ENCODE measurements around the gene RGS11.
"Not testable (repeated sequence)": the region's sequence is repeated elsewhere in the genome, so short reads cannot be mapped to it uniquely, and the experiment has no call there.

The RGS11 gene

DNA sequence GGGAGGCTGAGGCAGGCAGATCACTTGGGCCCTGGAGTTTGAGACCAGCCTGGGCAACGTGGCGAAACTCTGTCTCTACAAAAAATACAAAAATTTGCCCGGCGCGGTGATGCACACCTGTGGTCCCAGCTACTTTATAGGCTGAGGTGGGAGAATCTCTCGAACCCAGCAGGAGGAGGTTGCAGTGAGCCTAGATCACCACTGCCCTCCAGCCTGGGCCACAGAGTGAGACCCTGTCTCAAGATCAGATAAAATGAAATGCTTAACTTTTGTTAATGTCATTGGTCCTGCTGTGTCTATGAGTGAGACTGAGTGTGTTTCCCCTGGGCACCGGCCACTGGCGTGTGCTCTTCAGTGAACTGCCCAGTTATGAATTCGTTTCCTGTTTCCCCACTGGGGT is 30.6 kb downstream of the RGS11 start:
- DNase-seq (ENCODE audit: low read depth), result no peak
- no peak overlapping the region for H3K4me3 ChIP-seq (ENCODE audit: low read depth, low read length)
- TF ChIP-seq, protein P1, sequence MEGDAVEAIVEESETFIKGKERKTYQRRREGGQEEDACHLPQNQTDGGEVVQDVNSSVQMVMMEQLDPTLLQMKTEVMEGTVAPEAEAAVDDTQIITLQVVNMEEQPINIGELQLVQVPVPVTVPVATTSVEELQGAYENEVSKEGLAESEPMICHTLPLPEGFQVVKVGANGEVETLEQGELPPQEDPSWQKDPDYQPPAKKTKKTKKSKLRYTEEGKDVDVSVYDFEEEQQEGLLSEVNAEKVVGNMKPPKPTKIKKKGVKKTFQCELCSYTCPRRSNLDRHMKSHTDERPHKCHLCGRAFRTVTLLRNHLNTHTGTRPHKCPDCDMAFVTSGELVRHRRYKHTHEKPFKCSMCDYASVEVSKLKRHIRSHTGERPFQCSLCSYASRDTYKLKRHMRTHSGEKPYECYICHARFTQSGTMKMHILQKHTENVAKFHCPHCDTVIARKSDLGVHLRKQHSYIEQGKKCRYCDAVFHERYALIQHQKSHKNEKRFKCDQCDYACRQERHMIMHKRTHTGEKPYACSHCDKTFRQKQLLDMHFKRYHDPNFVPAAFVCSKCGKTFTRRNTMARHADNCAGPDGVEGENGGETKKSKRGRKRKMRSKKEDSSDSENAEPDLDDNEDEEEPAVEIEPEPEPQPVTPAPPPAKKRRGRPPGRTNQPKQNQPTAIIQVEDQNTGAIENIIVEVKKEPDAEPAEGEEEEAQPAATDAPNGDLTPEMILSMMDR (IDR thresholded peaks at IDR 0.05; ENCODE audit: insufficient read depth, low read depth, low read length, missing control alignments), result no peak

GRCh38 chr16:243348-243747 is 32.4 kb downstream of the RGS11 start:
- DNase-seq (ENCODE audit: low read depth), result no peak
- H3K4me3 ChIP-seq (ENCODE audit: low read depth, low read length), result no peak overlapping the region
- TF ChIP-seq, protein P1 (IDR thresholded peaks at IDR 0.05; ENCODE audit: insufficient read depth, low read depth, low read length, missing control alignments), result no peak

- no peak overlapping the region for H3K4me3 ChIP-seq (ENCODE audit: low read depth, low read length)
- no peak for DNase-seq (ENCODE audit: low read depth)
- TF ChIP-seq, protein P1 (IDR thresholded peaks at IDR 0.05; ENCODE audit: insufficient read depth, low read depth, low read length, missing control alignments), result no peak
Measured at GRCh38 chr16:242281-242680, 33.5 kb downstream of the RGS11 start.

DNA sequence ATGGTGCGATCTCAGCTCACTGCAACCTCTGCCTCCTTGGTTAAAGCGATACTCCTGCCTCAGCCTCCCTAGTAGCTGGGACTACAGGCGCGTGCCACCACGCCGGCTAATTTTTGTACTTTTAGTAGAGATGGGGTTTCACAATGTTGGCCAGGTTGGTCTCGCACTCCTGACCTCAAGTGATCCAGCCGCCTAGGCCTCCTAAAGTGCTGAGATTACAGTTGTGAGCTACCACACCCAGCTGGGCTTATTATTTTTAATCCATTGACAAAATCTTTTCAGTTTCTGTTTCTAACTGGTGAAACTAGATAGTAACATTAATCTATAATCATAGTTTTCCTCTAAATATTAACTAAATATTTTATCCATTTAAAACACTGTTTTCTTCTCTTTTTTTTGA is 35.2 kb downstream of the RGS11 start:
- no peak for DNase-seq (ENCODE audit: low read depth)
- TF ChIP-seq, protein P1 (IDR thresholded peaks at IDR 0.05; ENCODE audit: insufficient read depth, low read depth, low read length, missing control alignments), result no peak
- H3K4me3 ChIP-seq (ENCODE audit: low read depth, low read length), result no peak overlapping the region

DNA sequence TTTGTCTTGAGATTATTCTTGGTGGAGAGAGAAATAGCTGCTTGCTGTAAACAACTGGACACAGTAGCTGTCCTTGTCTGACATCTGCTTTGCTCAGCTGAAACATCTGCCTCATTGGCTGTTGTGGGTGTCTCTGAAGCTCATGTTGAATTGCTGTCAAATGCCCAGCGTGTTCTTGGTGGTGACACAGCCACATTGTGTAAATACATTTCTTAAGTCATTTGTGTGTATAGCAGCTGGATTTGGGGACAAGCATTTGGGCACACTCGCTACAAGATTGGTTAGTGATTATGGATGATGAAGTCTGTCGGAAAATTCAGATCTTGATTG is 35.8 kb downstream of the RGS11 start:
- TF ChIP-seq, protein P1 (IDR thresholded peaks at IDR 0.05; ENCODE audit: insufficient read depth, low read depth, low read length, missing control alignments), result no peak
- H3K4me3 ChIP-seq (ENCODE audit: low read depth, low read length), result no peak overlapping the region
- no peak for DNase-seq (ENCODE audit: low read depth)

GRCh38 chr16:234468-235305 is 41.1 kb downstream of the RGS11 start, which contains the start of gene FAM234A:
Gene FAM234A (plus strand): TSS chr16:234821. CDS start chr16:254414, 19,593 bp downstream.
- H3K4me3 ChIP-seq (ENCODE audit: low read depth, low read length), result peak within 1 kb of the TSS; percentile 60
- TF ChIP-seq, protein P1 (IDR thresholded peaks at IDR 0.05; ENCODE audit: insufficient read depth, low read depth, low read length, missing control alignments), result peak; percentile 57
- peak; percentile 97 for DNase-seq (ENCODE audit: low read depth)

- TF ChIP-seq, protein P1 (IDR thresholded peaks at IDR 0.05; ENCODE audit: insufficient read depth, low read depth, low read length, missing control alignments), result no peak
- DNase-seq (ENCODE audit: low read depth), result no peak
- no peak overlapping the region for H3K4me3 ChIP-seq (ENCODE audit: low read depth, low read length)
Measured at GRCh38 chr16:230949-231348, 44.8 kb downstream of the RGS11 start.

DNA sequence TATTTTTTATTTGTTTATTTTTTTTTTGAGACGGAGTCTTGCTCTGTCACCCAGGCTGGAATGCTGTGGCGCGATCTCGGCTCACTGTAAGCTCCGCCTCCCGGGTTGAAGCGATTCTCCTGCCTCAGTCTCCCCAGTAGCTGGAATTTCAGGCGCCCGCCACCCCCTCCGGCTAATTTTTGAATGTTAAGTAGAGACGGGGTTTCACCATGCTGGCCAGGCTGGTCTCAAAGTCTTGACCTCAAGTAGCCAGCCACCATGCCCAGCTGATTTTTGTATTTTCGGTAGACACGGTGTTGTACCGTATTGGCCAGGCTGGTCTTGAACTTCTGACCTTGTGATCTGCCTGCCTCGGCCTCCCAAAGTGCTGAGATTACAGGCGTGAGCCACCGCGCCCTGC is 45.4 kb downstream of the RGS11 start:
- not testable (repeated sequence) for H3K4me3 ChIP-seq (ENCODE audit: low read depth, low read length); DNase-seq (ENCODE audit: low read depth)

Data from GM12865 (cell line).